Nephron progenitor cell (in vitro differentiated cells): ENCODE measurements around the gene CHIA.

Experiments used
- DNase-seq: peaks from one replicate; pipeline ENCODE4 v3.0.0; 2021
- H3K27ac Mint-ChIP-seq: 2 replicates; pipeline ENCODE4 v1.8.0; 2021; ENCODE audit warnings: mild to moderate bottlenecking, moderate library complexity, mixed read lengths
- H3K27me3 Mint-ChIP-seq: 2 replicates; pipeline ENCODE4 v1.8.0; 2021; ENCODE audit warnings: mild to moderate bottlenecking, low read depth, mixed read lengths; ENCODE audit not compliant: poor library complexity
- H3K36me3 Mint-ChIP-seq: 2 replicates; pipeline ENCODE4 v1.8.0; 2021; ENCODE audit warnings: low read depth, mixed read lengths
- H3K4me1 Mint-ChIP-seq: 2 replicates; pipeline ENCODE4 v1.8.0; 2021; ENCODE audit warnings: mixed read lengths
- H3K4me3 Mint-ChIP-seq: 2 replicates; pipeline ENCODE4 v1.8.0; 2021; ENCODE audit warnings: mild to moderate bottlenecking, moderate library complexity, mixed read lengths
- H3K9me3 Mint-ChIP-seq: 2 replicates; pipeline ENCODE4 v1.8.0; 2021; ENCODE audit warnings: mild to moderate bottlenecking, moderate library complexity, mixed read lengths
- TF ChIP-seq, protein P1 (sequence below): fragments of 200-600 bp; sonication (generic); IDR thresholded peaks from 2 replicates; pipeline ENCODE4 v1.5.0; 2021; ENCODE audit warnings: antibody characterized with exemption

The CHIA gene

GRCh38 chr1:111275780-111276433 lies 14.7 kb upstream of the CHIA start:
- no peak overlapping the region for H3K27ac Mint-ChIP-seq
- DNase-seq, result no peak
- H3K4me3 Mint-ChIP-seq, result no peak overlapping the region
- peaks cover 12% of the 10 kb centered on the region for H3K27me3 Mint-ChIP-seq
- no peaks in the 10 kb centered on the region for H3K36me3 Mint-ChIP-seq
- H3K4me1 Mint-ChIP-seq, result no peaks in the 10 kb centered on the region
- H3K9me3 Mint-ChIP-seq, result no peaks in the 10 kb centered on the region
- TF ChIP-seq, protein P1, sequence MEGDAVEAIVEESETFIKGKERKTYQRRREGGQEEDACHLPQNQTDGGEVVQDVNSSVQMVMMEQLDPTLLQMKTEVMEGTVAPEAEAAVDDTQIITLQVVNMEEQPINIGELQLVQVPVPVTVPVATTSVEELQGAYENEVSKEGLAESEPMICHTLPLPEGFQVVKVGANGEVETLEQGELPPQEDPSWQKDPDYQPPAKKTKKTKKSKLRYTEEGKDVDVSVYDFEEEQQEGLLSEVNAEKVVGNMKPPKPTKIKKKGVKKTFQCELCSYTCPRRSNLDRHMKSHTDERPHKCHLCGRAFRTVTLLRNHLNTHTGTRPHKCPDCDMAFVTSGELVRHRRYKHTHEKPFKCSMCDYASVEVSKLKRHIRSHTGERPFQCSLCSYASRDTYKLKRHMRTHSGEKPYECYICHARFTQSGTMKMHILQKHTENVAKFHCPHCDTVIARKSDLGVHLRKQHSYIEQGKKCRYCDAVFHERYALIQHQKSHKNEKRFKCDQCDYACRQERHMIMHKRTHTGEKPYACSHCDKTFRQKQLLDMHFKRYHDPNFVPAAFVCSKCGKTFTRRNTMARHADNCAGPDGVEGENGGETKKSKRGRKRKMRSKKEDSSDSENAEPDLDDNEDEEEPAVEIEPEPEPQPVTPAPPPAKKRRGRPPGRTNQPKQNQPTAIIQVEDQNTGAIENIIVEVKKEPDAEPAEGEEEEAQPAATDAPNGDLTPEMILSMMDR, result no peak

DNA sequence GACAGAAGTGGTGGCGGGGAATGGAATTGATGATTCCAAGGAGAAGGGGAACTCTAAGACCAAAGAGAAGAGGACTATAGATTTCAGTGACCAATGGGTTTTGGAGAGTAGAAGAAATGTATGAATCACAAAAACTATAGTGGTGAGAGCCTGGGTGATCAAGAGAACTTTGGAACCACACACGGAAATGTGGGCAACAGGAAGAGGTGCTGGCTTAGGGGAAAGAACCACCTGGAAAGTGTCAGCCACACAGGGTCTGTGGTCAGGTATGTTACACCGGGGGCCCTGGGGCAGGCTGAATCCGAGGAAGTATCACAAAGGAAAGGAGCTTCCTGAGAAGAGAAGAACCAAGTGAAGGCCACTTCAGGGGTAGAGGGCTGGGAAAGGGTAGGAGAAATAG lies 11.5 kb upstream of the CHIA start:
- no peaks in the 10 kb centered on the region for H3K36me3 Mint-ChIP-seq
- TF ChIP-seq, protein P1, result no peak
- no peak for DNase-seq
- H3K27ac Mint-ChIP-seq, result no peak overlapping the region
- H3K4me1 Mint-ChIP-seq, result no peaks in the 10 kb centered on the region
- peaks cover 5% of the 10 kb centered on the region for H3K27me3 Mint-ChIP-seq
- H3K9me3 Mint-ChIP-seq, result no peaks in the 10 kb centered on the region
- no peak overlapping the region for H3K4me3 Mint-ChIP-seq

DNA sequence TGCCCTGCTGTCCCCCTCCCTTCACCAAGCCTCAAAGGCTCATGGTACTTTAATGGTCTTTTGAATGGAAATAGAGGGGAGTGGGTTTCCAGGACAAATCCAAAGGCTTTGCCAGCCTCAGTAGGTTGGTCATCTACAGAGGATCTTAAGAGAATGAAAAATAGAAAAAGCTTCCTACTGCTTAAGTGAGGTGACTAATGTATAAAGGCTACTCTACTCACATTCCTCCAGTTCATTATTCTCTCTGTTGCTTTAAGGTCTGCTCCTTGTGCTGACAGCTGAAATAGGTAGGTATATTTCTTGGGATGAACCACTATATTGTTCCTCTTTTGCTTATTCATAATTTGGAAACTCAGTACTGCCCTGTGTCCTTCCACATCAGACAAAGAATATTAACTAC lies 10.4 kb upstream of the CHIA start:
- Mint-ChIP-seq H3K27ac (no peak overlapping the region), H3K36me3 (no peaks in the 10 kb centered on the region), H3K4me3 (no peak overlapping the region), H3K27me3 (peaks cover 5% of the 10 kb centered on the region), H3K9me3 (no peaks in the 10 kb centered on the region), H3K4me1 (no peaks in the 10 kb centered on the region)
- TF ChIP-seq, protein P1, result no peak
- DNase-seq, result no peak

GRCh38 chr1:111281411-111281810 lies 9.2 kb upstream of the CHIA start:
- H3K27me3 Mint-ChIP-seq, result peaks cover 5% of the 10 kb centered on the region
- no peak overlapping the region for H3K27ac Mint-ChIP-seq
- no peaks in the 10 kb centered on the region for H3K4me1 Mint-ChIP-seq
- H3K9me3 Mint-ChIP-seq, result no peaks in the 10 kb centered on the region
- no peak for DNase-seq
- no peaks in the 10 kb centered on the region for H3K36me3 Mint-ChIP-seq
- TF ChIP-seq, protein P1, result no peak
- no peak overlapping the region for H3K4me3 Mint-ChIP-seq

DNA sequence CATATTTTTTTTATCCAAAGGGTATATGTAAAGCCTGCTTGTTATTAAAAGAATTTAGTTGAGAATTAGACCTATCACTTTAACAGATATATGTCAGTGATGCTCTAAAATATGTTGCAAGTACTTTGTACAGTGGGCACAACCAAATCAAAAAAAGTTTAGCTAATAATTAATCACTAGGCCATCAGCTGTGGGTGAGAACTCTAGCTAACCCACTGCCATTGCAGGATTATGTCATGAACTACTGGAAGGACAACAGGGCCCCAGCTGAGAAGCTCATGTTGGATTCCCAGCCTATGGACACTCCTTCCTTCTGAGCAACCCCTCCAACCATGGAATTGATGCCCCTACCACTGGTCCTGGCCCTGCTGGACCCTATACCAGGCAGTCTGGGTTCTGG lies 6.8 kb upstream of the CHIA start:
- Mint-ChIP-seq H3K36me3 (no peaks in the 10 kb centered on the region), H3K27ac (no peak overlapping the region), H3K4me1 (no peaks in the 10 kb centered on the region), H3K27me3 (peaks cover 5% of the 10 kb centered on the region), H3K9me3 (no peaks in the 10 kb centered on the region), H3K4me3 (no peak overlapping the region)
- no peak for DNase-seq
- TF ChIP-seq, protein P1, result no peak

DNA sequence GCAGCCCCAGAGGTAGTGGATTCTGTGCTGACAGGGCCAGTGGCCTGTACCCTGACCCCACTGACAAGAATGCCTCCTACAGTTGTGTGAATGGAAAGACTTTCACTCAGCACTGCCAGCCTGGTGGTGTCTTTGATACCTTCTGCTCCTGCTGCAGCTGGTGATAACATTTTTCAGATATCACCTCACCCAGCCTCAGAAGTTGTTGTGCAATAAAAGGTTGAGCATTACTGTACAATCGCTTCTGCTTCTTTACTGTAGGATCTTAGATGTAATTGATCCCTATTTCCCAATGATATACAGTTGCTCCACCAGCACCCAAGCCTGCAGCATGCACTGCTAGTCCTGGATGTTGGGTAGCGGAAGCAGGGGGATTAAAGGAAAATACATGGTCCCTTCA lies 4.8 kb upstream of the CHIA start:
- Mint-ChIP-seq H3K4me1 (no peaks in the 10 kb centered on the region), H3K27me3 (peaks cover 5% of the 10 kb centered on the region), H3K27ac (no peak overlapping the region), H3K9me3 (no peaks in the 10 kb centered on the region), H3K4me3 (no peak overlapping the region), H3K36me3 (no peaks in the 10 kb centered on the region)
- DNase-seq, result no peak
- TF ChIP-seq, protein P1, result no peak
